Heart left ventricle (tissue), 16 donors: ENCODE measurements around the gene MN1. TPM values are rescaled to one million over a fixed set of nuclear protein-coding genes. Genes with fewer than 3 reads are reported as not detected.

ENCODE experiments used
- ATAC-seq, 4 donors: fragments of 200-7000 bp; cut with Tn5 transposase; one replicate each; pipeline ENCODE4 v1.9.1; 2020 to 2022; ENCODE audit warnings: moderate library complexity in 4 of 4, mild to moderate bottlenecking in 3 of 4, moderate number of reproducible peaks in 1 of 4
- DNase-seq, 5 donors: peaks; one replicate each; pipeline ENCODE4 v3.0.0-alpha.2; 2020
- H3K27ac ChIP-seq, 12 donors: fragments of 200-600 bp; sonication (generic) in 4 of 12; one replicate each; pipeline versions ENCODE4 v1.5.0 to v1.8.0; 2016 to 2022; ENCODE audit warnings: mild to moderate bottlenecking in 2 of 12
- H3K27me3 ChIP-seq, 9 donors: fragments of 200-600 bp; sonication (generic) in 2 of 9; one replicate each; pipeline versions ENCODE4 v1.5.1 to v1.8.0; 2016 to 2022; ENCODE audit warnings: mild to moderate bottlenecking in 3 of 9
- H3K36me3 ChIP-seq, 9 donors: fragments of 200-600 bp; sonication (generic) in 2 of 9; one replicate each; pipeline versions ENCODE4 v1.5.0 to v1.8.0; 2018 to 2022; ENCODE audit warnings: mild to moderate bottlenecking in 2 of 9
- H3K4me1 ChIP-seq, 12 donors: fragments of 200-600 bp; sonication (generic) in 4 of 12; one replicate each; pipeline versions ENCODE4 v1.5.0 to v1.8.0; 2016 to 2022; ENCODE audit warnings: mild to moderate bottlenecking in 3 of 12
- H3K4me3 ChIP-seq, 12 donors: fragments of 200-600 bp; sonication (generic) in 4 of 12; one replicate each; pipeline versions ENCODE4 v1.5.0 to v1.8.0; 2017 to 2022; ENCODE audit warnings: mild to moderate bottlenecking in 9 of 12, moderate library complexity in 4 of 12
- H3K9me3 ChIP-seq, 12 donors: fragments of 200-600 bp; sonication (generic) in 4 of 12; one replicate each; pipeline versions ENCODE4 v1.5.0 to v1.8.0; 2016 to 2022; ENCODE audit warnings: mild to moderate bottlenecking in 1 of 12
- CTCF ChIP-seq, 12 donors: fragments of 200-600 bp; sonication (generic) in 4 of 12; IDR thresholded peaks; one replicate each; pipeline versions ENCODE4 v1.5.0 to v1.8.0; 2018 to 2022; ENCODE audit warnings: antibody characterized with exemption in 12 of 12, mild to moderate bottlenecking in 5 of 12
- POLR2A ChIP-seq, 2 donors: fragments of 450-650 bp; IDR thresholded peaks; one replicate each; pipeline ENCODE4 v1.6.1; 2017; ENCODE audit warnings: antibody characterized with exemption in 2 of 2, mild to moderate bottlenecking in 2 of 2, moderate library complexity in 2 of 2
- WGBS, 4 donors: extraction: QIAGEN DNeasy Blood & Tissue Kit in 2 of 4; methylation state at CpG; one replicate each; pipeline versions ENCODE4 v1.1.5 to v1.1.7; 2013 to 2018; 5-methylcytosine and 5-hydroxymethylcytosine counted together
- intact Hi-C, 10 donors: fragments of 100-400 bp; cut with DNase I; formaldehyde crosslinking; loops; one replicate each; pipeline versions ENCODE4 v1.11.1 to v1.14.2; 2022
- polyA plus RNA-seq, 2 donors: library from polyadenylated mRNA; stranded (reverse); fragments of 200-250 nt; gene quantifications; one replicate each; pipeline ENCODE4 v1.2.3, GENCODE V29; 2013
- total RNA-seq, 9 donors: library from RNA; depleted of rRNA in 2 of 9; stranded (reverse); fragments of >200 nt in 2 of 9; fragmentation: NEBNext Ultra II Directional in 3 of 9; extraction: Animal tissue kit (Norgen Biotek cat#: 25700) in 3 of 9; gene quantifications; one replicate each; pipeline versions ENCODE4 v1.1.0 to v1.2.4, GENCODE V29; 2016 to 2023
- donor health status: ischemic (EF 13 %, LVEDD 7.1; RV severe dilation, severe dysfunction).
- donor health status: healthy with polysubstance abuse.
- donor health status: DM: no; HTN: yes; CAD: no.
- donor health status: DM: no; HTN: no; CAD: no.
- donor health status: ischemic (EF 25% LVEDD 6.9; RV normal size, moderate dysfunction).
- donor health status: ischemic (EF 25% LVEDD 5.7; RV mildly dilated, moderate dysfunction).
- donor health status: healthy.
- donor health status: DM: yes; HTN: yes; CAD: no.
- donor health status: ischemic (EF 35%, LVEDD 5.7; RV mildly dilated, moderate dysfunction).
- donor health status: nonischemic (EF 11% LVEDD 7.7; RV severe dilation, severe dysfunction).
- donor health status: DM: yes; HTN: yes; CAD: no.
- donor health status: PGD.
- donor health status: ischemic (EF 29% LVEDD 5.4; RV normal size, mild dysfunction).
- donor health status: nonischemic (EF 23%, LVEDD 6.1; RV moderate dilation, normal function).

MN1 gene
- total and polyA plus RNA-seq, 11 donors, result 1.7 to 10.3 (median 4.9) TPM

- 78 to 89% (median 85%) methylated on average over 9 of the region's 9 CpGs for WGBS, 4 donors
- H3K4me3 ChIP-seq, result peak overlapping the region in 3 of 12 donors; percentile 4 to 37 (median 36)
- intact Hi-C loops, result loop anchor here in 1 of 10 donors (5.0 kb wide), 1 partner anchor 50 kb away; no protein-coding TSS in a partner anchor
Measured at GRCh38 chr22:27777128-27777527, 24.4 kb downstream of the MN1 start.

DNA sequence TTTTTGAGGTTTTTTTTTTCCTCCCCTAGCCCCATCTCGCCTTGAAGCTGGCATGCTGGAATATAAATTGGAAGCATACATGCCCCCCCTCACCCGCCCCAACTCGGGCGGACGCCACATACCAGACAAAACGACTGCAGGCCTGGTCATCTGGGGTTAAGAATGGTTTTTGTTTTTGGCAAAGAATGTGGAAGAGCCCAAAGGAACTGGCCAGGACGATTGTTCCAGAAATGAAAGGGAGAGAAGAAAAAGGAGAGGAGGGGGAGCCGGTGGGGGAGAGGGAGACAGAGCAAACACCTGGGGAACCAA lies 25.0 kb downstream of the MN1 start:
- intact Hi-C loops, result loop anchor here in 1 of 10 donors (5.0 kb wide), 1 partner anchor 49 kb away; no protein-coding TSS in a partner anchor
- TF ChIP-seq POLR2A (IDR thresholded peaks at IDR 0.05) (no peak), CTCF (IDR thresholded peaks at IDR 0.05) (no peak)
- H3K9me3 ChIP-seq, result peaks cover 0 to 10% (median 0%) of the 10 kb centered on the region in 12 donors
- H3K36me3 ChIP-seq, result peaks cover 0 to 3% (median 0%) of the 10 kb centered on the region in 9 donors
- ATAC-seq (no peak), DNase-seq (no peak)
- no peaks in the 10 kb centered on the region for H3K27me3 ChIP-seq
- H3K4me3 ChIP-seq, result peak overlapping the region in 6 of 12 donors; percentile 4 to 37 (median 16)
- peaks cover 0 to 62% (median 32%) of the 10 kb centered on the region in 12 donors for H3K4me1 ChIP-seq
- peak overlapping the region in 11 of 12 donors; percentile 7 to 69 (median 55) for H3K27ac ChIP-seq
- WGBS, 4 donors, result 38 to 49% (median 44%) methylated on average over 8 of the region's 8 CpGs

More at GRCh38 chr22:27777128-27777527, 24.4 kb downstream of the MN1 start:
- DNase-seq (no peak), ATAC-seq (no peak)
- Histone ChIP-seq H3K27me3 (no peaks in the 10 kb centered on the region), H3K4me1 (peaks cover 0 to 67% (median 32%) of the 10 kb centered on the region in 12 donors), H3K36me3 (peaks cover 0 to 3% (median 0%) of the 10 kb centered on the region in 9 donors), H3K9me3 (peaks cover 0 to 10% (median 0%) of the 10 kb centered on the region in 12 donors), H3K27ac (peak overlapping the region in 11 of 12 donors; percentile 7 to 69 (median 55))
- TF ChIP-seq POLR2A (IDR thresholded peaks at IDR 0.05) (no peak), CTCF (IDR thresholded peaks at IDR 0.05) (no peak)

DNA sequence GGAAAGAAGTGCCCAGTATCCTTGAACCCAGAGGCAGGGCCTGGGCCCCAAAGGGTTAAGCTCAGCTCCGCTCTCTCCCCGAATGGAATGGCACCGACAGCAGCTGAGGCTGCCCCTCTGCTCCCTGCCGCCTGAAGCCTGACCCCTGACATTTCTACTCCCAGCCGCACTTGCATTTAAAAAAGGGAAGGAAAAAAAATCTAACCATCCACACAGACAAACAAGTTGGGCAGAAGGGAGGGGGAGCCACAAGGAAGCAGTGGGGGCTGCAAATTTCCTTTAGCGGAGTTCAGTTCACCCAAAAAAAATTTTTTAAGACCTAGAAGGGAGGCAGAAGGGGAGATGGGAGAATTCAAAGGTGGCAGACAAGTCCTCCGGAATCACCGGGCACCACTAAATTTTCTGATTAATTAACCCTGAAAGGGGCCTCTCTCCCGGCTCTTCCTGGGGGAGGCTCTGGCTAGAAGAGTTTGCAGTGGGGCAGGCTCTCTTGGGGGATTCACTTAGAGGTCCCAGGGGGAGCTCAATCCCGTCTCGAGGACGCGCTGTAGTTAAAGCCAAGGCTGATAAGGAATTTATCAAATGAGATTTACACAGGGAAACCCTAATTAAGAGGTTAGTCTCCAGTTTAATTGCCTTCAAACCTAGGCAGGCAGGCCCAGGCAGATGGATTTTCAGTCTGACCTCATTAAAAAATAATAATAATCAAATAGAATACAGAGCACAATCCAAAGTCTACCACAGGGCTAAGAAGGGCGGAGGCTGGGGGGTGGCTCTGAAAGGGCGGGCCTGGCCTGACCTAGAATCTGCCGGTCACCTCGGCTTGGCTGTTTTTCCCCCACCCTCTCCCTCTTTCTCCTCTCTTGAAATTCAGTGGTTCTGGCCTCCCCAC lies 25.6 kb downstream of the MN1 start:
- Histone ChIP-seq H3K36me3 (peaks cover 0 to 3% (median 0%) of the 10 kb centered on the region in 9 donors), H3K27me3 (no peaks in the 10 kb centered on the region), H3K4me3 (peak overlapping the region in 6 of 12 donors; percentile 4 to 37 (median 16)), H3K27ac (peak overlapping the region in 11 of 12 donors; percentile 7 to 69 (median 55)), H3K9me3 (peaks cover 0 to 7% (median 0%) of the 10 kb centered on the region in 12 donors), H3K4me1 (peaks cover 0 to 57% (median 32%) of the 10 kb centered on the region in 12 donors)
- TF ChIP-seq CTCF (IDR thresholded peaks at IDR 0.05) (no peak), POLR2A (IDR thresholded peaks at IDR 0.05) (no peak)
- intact Hi-C loops, result loop anchor here in 1 of 10 donors (5.0 kb wide), 1 partner anchor 49 kb away; no protein-coding TSS in a partner anchor
- peak in 3 of 4 donors; percentile 27 to 57 (median 51) for ATAC-seq
- no peak for DNase-seq
- WGBS, 4 donors, result 39 to 43% (median 39%) methylated on average over 17 of the region's 17 CpGs
